Measurements from ENCODE around the gene XCL1.
"Not testable (repeated sequence)": the region's sequence is repeated elsewhere in the genome, so short reads cannot be mapped to it uniquely, and the experiment has no call there.

- peak in 2 of 3 donors; percentile 16 to 30 for TF ChIP-seq CTCF (IDR thresholded peaks at IDR 0.05)
- TF ChIP-seq EP300 (IDR thresholded peaks at IDR 0.05) = not testable (repeated sequence)
Observed at GRCh38 chr1:168574234-168574633, 2.2 kb upstream of the XCL1 start.

Data from ovary (tissue), 3 donors.